HepG2 (cell line): Measurements from ENCODE around the gene SERINC5. TPM values are rescaled to one million over a fixed set of nuclear protein-coding genes. Genes with fewer than 3 reads are reported as not detected.

Experiments used
- ATAC-seq: fragments of 200-7000 bp; cut with Tn5 transposase; 3 replicates; pipeline ENCODE4 v1.9.1; 2020; ENCODE audit warnings: mild to moderate bottlenecking, moderate library complexity
- BruUV-seq: library from RNA; stranded (reverse); fragments of 400-500 nt; replicated peaks from 2 replicates; lab custom pipeline; 2021; lab: Mats Ljungman, UMichigan
- CTCF ChIA-PET: fragments of 300-600 bp; formaldehyde crosslinking; extraction: SDS; loops from one replicate; lab custom pipeline; 2021; ENCODE audit warnings: low total read pairs, inconsistent platforms, low intra/inter-chr PET ratio; lab: Yijun Ruan, JAX
- POLR2A ChIA-PET: fragments of 350-600 bp; sonication (Branson Sonifier 250); formaldehyde crosslinking; loops from one replicate; lab custom pipeline; 2020; ENCODE audit warnings: antibody characterized with exemption, inconsistent platforms; lab: Yijun Ruan, JAX
- DNase-seq: peaks from one replicate; pipeline ENCODE4 v3.0.0-alpha.2; 2015; ENCODE audit warnings: low spot score
- FAIRE-seq: peaks from 3 replicates; lab custom pipeline; 2011; peaks lifted over from hg19 to GRCh38; lab: Jason Lieb, UNC
- H2AFZ ChIP-seq: one replicate; pipeline ENCODE4 v1.6.1; 2011; ENCODE audit warnings: low read length, inconsistent platforms
- H3K27ac ChIP-seq: fragments of 300-600 bp; 3 replicates; pipeline ENCODE4 v1.8.0; 2011; ENCODE audit warnings: mixed run types, mild to moderate bottlenecking, mixed read lengths, low read length, inconsistent platforms; ENCODE audit not compliant: insufficient read depth; ENCODE audit errors: extremely low read length
- H3K27me3 ChIP-seq, 2 experiments: fragments of 200-600 bp in 1 of 2; 2 replicates in 1 of 2; 3 replicates in 1 of 2; pipeline versions ENCODE4 v1.6.0 to v1.8.0; 2011; ENCODE audit warnings: low read length in 2 of 2, mild to moderate bottlenecking in 2 of 2, moderate library complexity in 2 of 2, inconsistent platforms in 1 of 2; ENCODE audit not compliant: insufficient read depth in 2 of 2, control insufficient read depth in 1 of 2
- H3K36me3 ChIP-seq, 2 experiments: fragments of 200-600 bp in 1 of 2; replicated peaks in 1 of 2; 2 replicates in 1 of 2; 3 replicates in 1 of 2; pipeline versions ENCODE4 v1.5.1 to v1.8.0; 2011; ENCODE audit warnings: low read length in 2 of 2, inconsistent platforms in 1 of 2; ENCODE audit not compliant: insufficient read depth in 2 of 2, control insufficient read depth in 1 of 2
- H3K4me1 ChIP-seq: 2 replicates; pipeline ENCODE4 v1.5.1; 2012; ENCODE audit warnings: low read length, inconsistent platforms; ENCODE audit not compliant: insufficient read depth
- H3K4me2 ChIP-seq: 2 replicates; pipeline ENCODE4 v1.6.0; 2011; ENCODE audit warnings: low read depth, low read length, inconsistent platforms
- H3K4me3 ChIP-seq, 3 experiments: fragments of 200-600 bp in 1 of 3; sonication (generic), shearing (Covaris generic) in 1 of 3; replicated peaks in 1 of 3; 2 replicates each; pipeline ENCODE4 v1.5.1; 2011 to 2016; ENCODE audit warnings: low read length in 3 of 3, inconsistent platforms in 2 of 3, low read depth in 2 of 3, mild to moderate bottlenecking in 2 of 3, control low read depth in 1 of 3, mixed read lengths in 1 of 3; ENCODE audit not compliant: insufficient read depth in 1 of 3
- H3K79me2 ChIP-seq: one replicate; pipeline ENCODE4 v1.6.1; 2011; ENCODE audit warnings: low read length, inconsistent platforms; ENCODE audit not compliant: insufficient read depth
- H3K9ac ChIP-seq: 2 replicates; pipeline ENCODE4 v1.6.0; 2011; ENCODE audit warnings: mild to moderate bottlenecking, low read depth, low read length, inconsistent platforms; ENCODE audit not compliant: insufficient read depth
- H3K9me3 ChIP-seq: 2 replicates; pipeline ENCODE4 v1.5.1; 2012; ENCODE audit warnings: mild to moderate bottlenecking, low read length
- H4K20me1 ChIP-seq: 2 replicates; pipeline ENCODE4 v1.6.0; 2011; ENCODE audit warnings: inconsistent platforms, mild to moderate bottlenecking, low read length, moderate library complexity; ENCODE audit not compliant: insufficient read depth
- FOXP1 ChIP-seq, 2 experiments: fragments of 450-650 bp in 1 of 2; IDR thresholded peaks; 2 replicates each; pipeline ENCODE4 v1.6.1; 2017 to 2018; ENCODE audit warnings: antibody characterized with exemption in 1 of 2
- NCOR1 ChIP-seq: fragments of 200-600 bp; sonication (generic); IDR thresholded peaks from 2 replicates; pipeline ENCODE4 v1.7.0; 2017; ENCODE audit warnings: antibody characterized with exemption, low read length, borderline replicate concordance
- PATZ1 ChIP-seq: sonication (generic); formaldehyde crosslinking; IDR thresholded peaks from 2 replicates; pipeline ENCODE4 v1.4.0; 2020; ENCODE audit warnings: missing genetic modification reagents
- SP1 ChIP-seq, 2 experiments: fragments of 450-650 bp in 1 of 2; sonication (generic) in 1 of 2; formaldehyde crosslinking in 1 of 2; IDR thresholded peaks; 2 replicates each; pipeline versions ENCODE4 v1.4.0 to v1.6.1; 2016 to 2020; ENCODE audit warnings: missing genetic modification reagents in 1 of 2
- ZHX1 ChIP-seq: sonication (generic); formaldehyde crosslinking; IDR thresholded peaks from 2 replicates; pipeline ENCODE4 v1.8.1; 2022; ENCODE audit warnings: low read depth, mild to moderate bottlenecking, missing genetic modification reagents
- ZNF18 ChIP-seq: sonication (generic); formaldehyde crosslinking; IDR thresholded peaks from 2 replicates; pipeline ENCODE4 v1.8.0; 2022; ENCODE audit warnings: mild to moderate bottlenecking, missing genetic modification reagents; ENCODE audit not compliant: insufficient replicate concordance
- ZNF207 ChIP-seq: fragments of 450-650 bp; IDR thresholded peaks from 2 replicates; pipeline ENCODE4 v1.6.1; 2016; ENCODE audit warnings: antibody characterized with exemption, borderline replicate concordance
- ZNF577 ChIP-seq: sonication (generic); formaldehyde crosslinking; IDR thresholded peaks from 2 replicates; pipeline ENCODE4 v1.4.0; 2020; ENCODE audit warnings: mild to moderate bottlenecking, low read depth, missing genetic modification reagents, borderline replicate concordance
- ZNF749 ChIP-seq: sonication (generic); formaldehyde crosslinking; IDR thresholded peaks from 2 replicates; pipeline ENCODE4 v1.8.0; 2022; ENCODE audit warnings: mild to moderate bottlenecking, missing genetic modification reagents, moderate library complexity, borderline replicate concordance
- WGBS: methylation state at CpG from one replicate; pipeline ENCODE4 v1.1.6; 2017; ENCODE audit warnings: low lambda C conversion rate; 5-methylcytosine and 5-hydroxymethylcytosine counted together
- in situ Hi-C: cut with HindIII; loops from 2 replicates; pipeline ENCODE4 v1.10.0; 2017; ENCODE audit warnings: low pct_unique_long_range_greater_than_20kb; ENCODE audit not compliant: extremely low pct_ligation_motif_present
- intact Hi-C: fragments of 100-400 bp; cut with micrococcal nuclease; formaldehyde crosslinking; loops from one replicate; pipeline ENCODE4 v1.10.0; 2022; ENCODE audit not compliant: unreplicated experiment
- polyA plus RNA-seq, 8 experiments: library from polyadenylated mRNA; depleted of rRNA in 3 of 8; stranded (reverse) in 7 of 8; unstranded in 1 of 8; fragments of >200 nt; fragmentation: Illumina TruSeq in 4 of 8; extraction: Trizol in 4 of 8; gene quantifications; 2 replicates each; pipeline versions ENCODE4 v1.2.1 to v1.2.3, GENCODE V29; 2011 to 2016; ENCODE audit warnings: low read depth in 4 of 8, missing spikeins in 1 of 8, mixed read lengths in 1 of 8; ENCODE audit not compliant: insufficient read depth in 1 of 8
- total RNA-seq, 5 experiments: library from RNA; depleted of rRNA; stranded (reverse); fragments of >200 nt; fragmentation: Illumina TruSeq; extraction: Trizol; gene quantifications; 2 replicates each; pipeline ENCODE4 v1.2.3, GENCODE V29; 2016; ENCODE audit warnings: low read depth in 1 of 5

SERINC5 gene
- total and polyA plus RNA-seq, 2 of the 13 experiments (the other 11 are each of a cell fraction or from before 2014, with no cell fraction given): 17.3 to 22.8 TPM

GRCh38 chr5:80189201-80189600 lies 66.6 kb downstream of the SERINC5 start:
- Histone ChIP-seq H3K4me2 (no peak overlapping the region), H2AFZ (no peak overlapping the region)
- TF ChIP-seq ZNF207 (no peak), ZHX1 (CRISPR knock-in tag) (no peak)
- TF ChIP-seq, all 625 proteins: peak for 0
- H3K9ac ChIP-seq: no peak overlapping the region
- H3K79me2 ChIP-seq: peaks cover 39% of the 10 kb centered on the region
- CTCF ChIA-PET: no interaction called here
- FAIRE-seq (no peak), DNase-seq (no peak), ATAC-seq (no peak)
- H3K36me3 ChIP-seq: no peaks in the 10 kb centered on the region
- H3K27ac ChIP-seq: no peak overlapping the region
- POLR2A ChIA-PET: interaction anchor here (2.1 kb wide), 1 partner anchor 16 kb away, joined by 6 read pairs; no protein-coding TSS in a partner anchor
- H3K27me3 ChIP-seq: no peaks in the 10 kb centered on the region
- intact Hi-C loops (no loop called here), in situ Hi-C loops (no loop called here)
- peaks cover 81% of the 10 kb centered on the region for H3K4me1 ChIP-seq
- H3K9me3 ChIP-seq: no peaks in the 10 kb centered on the region
- H3K4me3 ChIP-seq: no peak overlapping the region
- 85% methylated on average over 8 of the region's 8 CpGs for WGBS
- H4K20me1 ChIP-seq: no peaks in the 10 kb centered on the region
- BruUV-seq: no TSS peak

- CTCF ChIA-PET: no interaction called here
- BruUV-seq: no TSS peak
- TF ChIP-seq SP1 (IDR thresholded peaks at IDR 0.05) (no peak), SP1 (CRISPR knock-in tag; IDR thresholded peaks at IDR 0.05) (no peak), ZNF577 (CRISPR knock-in tag) (no peak), FOXP1 (IDR thresholded peaks at IDR 0.05) (no peak), FOXP1 (CRISPR knock-in tag; IDR thresholded peaks at IDR 0.05) (0 out of 2 replicates have a peak, but pooled peaks have one; percentile 7), ZNF18 (CRISPR knock-in tag) (no peak), NCOR1 (no peak), PATZ1 (CRISPR knock-in tag) (no peak), ZNF749 (CRISPR knock-in tag) (no peak)
Measured at GRCh38 chr5:80187421-80188090, 68.3 kb downstream of the SERINC5 start.

More at GRCh38 chr5:80187421-80188090, 68.3 kb downstream of the SERINC5 start:
- H3K27ac ChIP-seq: peak overlapping the region; percentile 33
- POLR2A ChIA-PET: interaction anchor here (1.0 to 2.0 kb wide), 3 partner anchors 17 to 94 kb away, joined by 3 to 6 read pairs (median 3); partner anchors contain the start of gene SERINC5
- no peak overlapping the region for H3K9ac ChIP-seq
- no peak overlapping the region for H3K4me2 ChIP-seq
- in situ Hi-C loops: no loop called here
- H4K20me1 ChIP-seq: no peaks in the 10 kb centered on the region
- no peaks in the 10 kb centered on the region for H3K27me3 ChIP-seq
- no peaks in the 10 kb centered on the region for H3K36me3 ChIP-seq
- no peak overlapping the region for H3K4me3 ChIP-seq
- no peaks in the 10 kb centered on the region for H3K9me3 ChIP-seq
- intact Hi-C loops: no loop called here
- WGBS: over 99% methylated on average over 6 of the region's 6 CpGs
- H3K79me2 ChIP-seq: peaks cover 37% of the 10 kb centered on the region
- ATAC-seq: no peak
- H3K4me1 ChIP-seq: peaks cover 81% of the 10 kb centered on the region
- H2AFZ ChIP-seq: no peak overlapping the region
- FAIRE-seq: no peak
- DNase-seq: no peak
